GM08714 (cell line): ENCODE measurements around the gene TBC1D21.

ENCODE experiments used
- H3K4me3 ChIP-seq: fragments of 200-500 bp; sonication (Bioruptor generic); 2 replicates; pipeline ENCODE4 v1.5.1; 2014; ENCODE audit warnings: mild to moderate bottlenecking, low read length, inconsistent platforms
- ZNF274 ChIP-seq: IDR thresholded peaks from 2 replicates; pipeline ENCODE4 v1.6.1; 2012; ENCODE audit warnings: mild to moderate bottlenecking, low read depth, low read length

TBC1D21 gene

GRCh38 chr15:73922186-73923151, 49.1 kb downstream of the TBC1D21 start:
- no peak for TF ChIP-seq ZNF274
- no peak overlapping the region for H3K4me3 ChIP-seq

- H3K4me3 ChIP-seq: no peak overlapping the region
Measured at GRCh38 chr15:73923156-73923487, 49.8 kb downstream of the TBC1D21 start.

GRCh38 chr15:73923488-73924164, 50.3 kb downstream of the TBC1D21 start:
- TF ChIP-seq ZNF274: no peak
- no peak overlapping the region for H3K4me3 ChIP-seq

More at GRCh38 chr15:73923156-73923487, 49.8 kb downstream of the TBC1D21 start:
- TF ChIP-seq ZNF274: no peak

- no peak overlapping the region for H3K4me3 ChIP-seq
- TF ChIP-seq ZNF274: no peak
Measured at GRCh38 chr15:73924171-73924921, 51.0 kb downstream of the TBC1D21 start.

- H3K4me3 ChIP-seq: no peak overlapping the region
- TF ChIP-seq ZNF274: no peak
Measured at GRCh38 chr15:73925848-73926218, 52.5 kb downstream of the TBC1D21 start.

GRCh38 chr15:73926219-73927002, 53.0 kb downstream of the TBC1D21 start, which contains the start of gene LOXL1:
Gene LOXL1, plus strand, starts transcription at chr15:73926462. Its CDS starts 322 bp downstream, at chr15:73926784.
- H3K4me3 ChIP-seq: no peak within 1 kb of the TSS
- TF ChIP-seq ZNF274: no peak

GRCh38 chr15:73927003-73927475, 53.7 kb downstream of the TBC1D21 start:
- no peak overlapping the region for H3K4me3 ChIP-seq

GRCh38 chr15:73927476-73928240, 54.3 kb downstream of the TBC1D21 start:
- no peak overlapping the region; the same call in 1 of the 2 replicates for H3K4me3 ChIP-seq
- TF ChIP-seq ZNF274: no peak

More at GRCh38 chr15:73927003-73927475, 53.7 kb downstream of the TBC1D21 start:
- no peak for TF ChIP-seq ZNF274

- H3K4me3 ChIP-seq: no peak overlapping the region
- TF ChIP-seq ZNF274: no peak
Measured at GRCh38 chr15:73928241-73928579, 54.8 kb downstream of the TBC1D21 start.

GRCh38 chr15:73928971-73929627, 55.7 kb downstream of the TBC1D21 start:
- no peak for TF ChIP-seq ZNF274
- H3K4me3 ChIP-seq: no peak overlapping the region

GRCh38 chr15:73930371-73930770, 57.0 kb downstream of the TBC1D21 start:
- no peak overlapping the region for H3K4me3 ChIP-seq
- no peak for TF ChIP-seq ZNF274

- H3K4me3 ChIP-seq: no peak overlapping the region
- TF ChIP-seq ZNF274: no peak
Measured at GRCh38 chr15:73930790-73931281, 57.5 kb downstream of the TBC1D21 start.
